ENCODE results near the gene KCNJ9. TPM values are rescaled to one million over a fixed set of nuclear protein-coding genes. Genes with fewer than 3 reads are reported as not detected.

KCNJ9 gene
- total and polyA plus RNA-seq, 3 donors from 2014 or later, result 0.37 to 0.68 (median 0.55) TPM

DNA sequence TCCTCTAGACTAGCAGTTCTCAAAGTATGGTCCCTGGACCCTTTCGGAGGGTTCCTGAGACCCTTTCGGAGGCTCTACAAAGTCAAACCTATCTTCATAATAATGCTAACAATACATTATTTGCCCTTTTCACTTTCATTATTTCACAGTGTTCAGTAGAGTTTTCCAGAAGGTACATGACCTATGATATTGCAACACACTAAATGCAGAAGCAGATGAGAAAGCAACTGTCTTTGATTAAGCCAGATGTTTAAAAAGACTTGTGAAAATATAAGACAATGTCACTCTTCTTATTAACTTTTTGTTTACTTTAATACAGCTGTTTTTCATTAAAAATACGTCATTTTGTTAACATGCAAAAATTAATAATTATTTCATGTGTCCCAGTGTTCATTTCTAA is 17.2 kb upstream of the KCNJ9 start:
- Histone ChIP-seq H3K4me3 (no peak overlapping the region), H3K27me3 (no peaks in the 10 kb centered on the region), H3K9me3 (no peaks in the 10 kb centered on the region), H3K36me3 (ENCODE audit: low read depth, missing control alignments) (no peaks in the 10 kb centered on the region), H3K4me1 (no peaks in the 10 kb centered on the region), H3K27ac (no peak overlapping the region)
- intact Hi-C loops (cut with DNase I; ENCODE audit: low total_unique reads), result no loop called here
- DNase-seq, result no peak
- WGBS, 2 donors, result 85 to 89% methylated on average over 3 of the region's 3 CpGs
- no peak for TF ChIP-seq CTCF (IDR thresholded peaks at IDR 0.05)
- TF ChIP-seq POLR2A (IDR thresholded peaks at IDR 0.05), result no peak

- no peak for DNase-seq
- H3K27me3 ChIP-seq, result no peaks in the 10 kb centered on the region
- WGBS, 2 donors, result 65 to 79% methylated on average over 3 of the region's 3 CpGs
- TF ChIP-seq POLR2A (IDR thresholded peaks at IDR 0.05) (no peak), CTCF (IDR thresholded peaks at IDR 0.05) (no peak)
- H3K9me3 ChIP-seq, result no peaks in the 10 kb centered on the region
- no peaks in the 10 kb centered on the region for H3K36me3 ChIP-seq (ENCODE audit: low read depth, missing control alignments)
- intact Hi-C loops (cut with DNase I; ENCODE audit: low total_unique reads), result no loop called here
- H3K27ac ChIP-seq, result no peak overlapping the region
- no peaks in the 10 kb centered on the region for H3K4me1 ChIP-seq
- no peak overlapping the region for H3K4me3 ChIP-seq
Observed at GRCh38 chr1:160064746-160065145, 16.6 kb upstream of the KCNJ9 start.

- 61 to 66% methylated on average over 6 of the region's 6 CpGs for WGBS, 2 donors
- Histone ChIP-seq H3K27me3 (no peaks in the 10 kb centered on the region), H3K27ac (no peak overlapping the region), H3K36me3 (ENCODE audit: low read depth, missing control alignments) (no peaks in the 10 kb centered on the region), H3K9me3 (no peaks in the 10 kb centered on the region), H3K4me1 (peaks cover 4% of the 10 kb centered on the region), H3K4me3 (no peak overlapping the region)
- no peak for DNase-seq
- intact Hi-C loops (cut with DNase I; ENCODE audit: low total_unique reads), result no loop called here
- TF ChIP-seq POLR2A (IDR thresholded peaks at IDR 0.05) (no peak), CTCF (IDR thresholded peaks at IDR 0.05) (no peak)
Observed at GRCh38 chr1:160066829-160067745, 14.3 kb upstream of the KCNJ9 start.

DNA sequence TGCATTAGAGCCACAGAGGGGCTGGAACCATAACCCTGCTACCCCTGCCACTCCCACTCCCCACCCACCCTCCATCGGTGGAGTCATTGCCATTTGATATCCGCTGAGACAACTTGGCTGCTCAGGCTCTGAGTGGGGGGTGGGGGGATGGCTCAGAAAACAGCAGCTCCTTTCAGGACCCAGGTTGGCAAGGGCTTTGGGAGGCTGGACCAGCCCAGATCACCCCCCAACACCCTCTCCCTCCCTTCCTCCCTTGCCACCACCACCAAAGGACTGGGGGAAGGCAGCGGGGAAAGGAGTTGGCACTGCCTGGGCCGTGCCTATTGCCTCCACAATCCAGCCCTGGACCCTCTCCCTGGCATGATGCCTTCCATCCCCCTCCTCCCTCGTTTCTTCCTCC is 13.1 kb upstream of the KCNJ9 start:
- H3K27me3 ChIP-seq, result no peaks in the 10 kb centered on the region
- no peak for TF ChIP-seq POLR2A (IDR thresholded peaks at IDR 0.05)
- TF ChIP-seq CTCF (IDR thresholded peaks at IDR 0.05), result no peak
- no peaks in the 10 kb centered on the region for H3K36me3 ChIP-seq (ENCODE audit: low read depth, missing control alignments)
- no peaks in the 10 kb centered on the region for H3K9me3 ChIP-seq
- DNase-seq, result no peak
- 78 to 80% methylated on average over 4 to 5 of the region's 5 CpGs for WGBS, 2 donors
- no peak overlapping the region for H3K27ac ChIP-seq
- no peak overlapping the region for H3K4me3 ChIP-seq
- H3K4me1 ChIP-seq, result peaks cover 4% of the 10 kb centered on the region
- intact Hi-C loops (cut with DNase I; ENCODE audit: low total_unique reads), result no loop called here
